Small intestine (tissue), 7 donors: Measurements from ENCODE around the gene YRDC. TPM values are rescaled to one million over a fixed set of nuclear protein-coding genes. Genes with fewer than 3 reads are reported as not detected.

ENCODE experiments used
- DNase-seq, 2 donors: peaks; one replicate each; pipeline versions ENCODE4 v3.0.0 to v3.0.0-alpha.2; 2013
- FAIRE-seq: peaks from 2 replicates; lab custom pipeline; 2012; peaks lifted over from hg19 to GRCh38; lab: Jason Lieb, UNC
- H3K27ac ChIP-seq, 3 donors: one replicate each; pipeline ENCODE4 v1.5.1; 2013; ENCODE audit warnings: low read length in 2 of 3, mild to moderate bottlenecking in 2 of 3, control low read depth in 1 of 3, inconsistent platforms in 1 of 3, low read depth in 1 of 3, moderate library complexity in 1 of 3
- H3K27me3 ChIP-seq, 3 donors: one replicate each; pipeline ENCODE4 v1.6.1; 2013; ENCODE audit warnings: low read length in 3 of 3, inconsistent platforms in 1 of 3; ENCODE audit not compliant: control insufficient read depth in 3 of 3, insufficient read depth in 3 of 3
- H3K36me3 ChIP-seq, 3 donors: one replicate each; pipeline ENCODE4 v1.6.1; 2013; ENCODE audit warnings: low read length in 3 of 3, inconsistent platforms in 1 of 3, low read depth in 1 of 3, mild to moderate bottlenecking in 1 of 3, moderate library complexity in 1 of 3; ENCODE audit not compliant: control insufficient read depth in 3 of 3, insufficient read depth in 2 of 3
- H3K4me1 ChIP-seq, 3 donors: one replicate each; pipeline ENCODE4 v1.6.1; 2013; ENCODE audit warnings: low read length in 2 of 3, inconsistent platforms in 1 of 3, low read depth in 1 of 3, mild to moderate bottlenecking in 1 of 3, moderate library complexity in 1 of 3; ENCODE audit not compliant: control insufficient read depth in 3 of 3, insufficient read depth in 2 of 3
- H3K4me3 ChIP-seq, 3 donors: one replicate each; pipeline ENCODE4 v1.5.1; 2013; ENCODE audit warnings: low read length in 3 of 3, control low read depth in 1 of 3, inconsistent platforms in 1 of 3, low read depth in 1 of 3, mild to moderate bottlenecking in 1 of 3, moderate library complexity in 1 of 3
- H3K9me3 ChIP-seq, 2 donors: one replicate each; pipeline ENCODE4 v1.6.1; 2013; ENCODE audit warnings: low read depth in 1 of 2, low read length in 1 of 2; ENCODE audit not compliant: control insufficient read depth in 2 of 2, insufficient read depth in 1 of 2
- WGBS, 3 donors: extraction: QIAGEN DNeasy Blood & Tissue Kit; methylation state at CpG; one replicate each; pipeline ENCODE4 v1.1.7; 2013; 5-methylcytosine and 5-hydroxymethylcytosine counted together
- polyA plus RNA-seq, 4 donors: library from polyadenylated mRNA; stranded (reverse) in 3 of 4; unstranded in 1 of 4; fragments of 200-250 nt in 3 of 4; fragments of 120-200 nt in 1 of 4; gene quantifications; one replicate each; pipeline versions ENCODE4 v1.2.1 to v1.2.3, GENCODE V29; 2013
- donor health status: healthy with polysubstance abuse.
- donor health status: control.
- donor health status: control.
- donor health status: Bipolar disorder and iron deficiency.
- donor health status: healthy.

The YRDC gene
- polyA plus RNA-seq, 4 donors, result 14.0 to 15.7 (median 14.4) TPM

GRCh38 chr1:37814252-37814651 is 6.2 kb upstream of the YRDC start:
- DNase-seq (no peak), FAIRE-seq (no peak)
- Histone ChIP-seq H3K4me1 (peaks cover 0 to 1% (median under 1%) of the 10 kb centered on the region in 3 donors), H3K27me3 (no peaks in the 10 kb centered on the region), H3K27ac (no peak overlapping the region), H3K9me3 (no peaks in the 10 kb centered on the region), H3K4me3 (no peak overlapping the region), H3K36me3 (peaks cover 8 to 42% (median 13%) of the 10 kb centered on the region in 3 donors)
- 93 to 99% (median 97%) methylated on average over 7 of the region's 7 CpGs for WGBS, 3 donors

DNA sequence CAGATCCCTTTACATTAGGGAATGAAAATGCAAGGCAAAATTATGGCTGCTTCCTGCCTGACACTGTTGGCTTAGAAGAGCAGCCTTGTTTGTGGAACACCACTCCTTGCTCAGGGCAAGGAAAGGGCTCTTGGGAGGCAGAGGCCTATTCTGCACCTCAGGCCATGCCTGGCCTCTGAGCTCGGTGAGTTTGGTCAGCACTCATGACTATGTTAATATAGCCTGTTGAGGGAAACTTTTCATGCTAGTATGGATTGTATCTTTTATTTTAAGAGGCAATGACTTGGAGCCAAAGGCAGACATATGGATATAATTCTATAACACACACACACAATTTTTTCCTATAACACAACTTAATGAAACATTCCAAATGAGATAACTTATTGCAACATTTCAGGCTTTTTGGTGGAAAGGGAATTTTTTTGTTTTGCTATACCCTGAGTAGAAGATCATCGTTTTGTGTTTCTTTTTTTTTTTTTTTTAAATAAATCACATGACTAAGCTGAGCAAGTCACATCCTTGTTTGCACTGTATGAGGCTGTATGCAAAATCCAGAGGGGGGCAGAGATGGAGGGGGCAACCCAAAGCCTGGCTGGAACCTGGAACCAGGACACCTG is 5.6 kb upstream of the YRDC start:
- peaks cover 0 to 7% (median 5%) of the 10 kb centered on the region in 3 donors for H3K4me1 ChIP-seq
- peaks cover 8 to 40% (median 8%) of the 10 kb centered on the region in 3 donors for H3K36me3 ChIP-seq
- DNase-seq, result no peak
- H3K9me3 ChIP-seq, result no peaks in the 10 kb centered on the region
- H3K27ac ChIP-seq, result no peak overlapping the region
- H3K27me3 ChIP-seq, result no peaks in the 10 kb centered on the region
- WGBS, 3 donors, result 85 to 90% (median 86%) methylated on average over 2 of the region's 2 CpGs
- no peak for FAIRE-seq
- no peak overlapping the region for H3K4me3 ChIP-seq

DNA sequence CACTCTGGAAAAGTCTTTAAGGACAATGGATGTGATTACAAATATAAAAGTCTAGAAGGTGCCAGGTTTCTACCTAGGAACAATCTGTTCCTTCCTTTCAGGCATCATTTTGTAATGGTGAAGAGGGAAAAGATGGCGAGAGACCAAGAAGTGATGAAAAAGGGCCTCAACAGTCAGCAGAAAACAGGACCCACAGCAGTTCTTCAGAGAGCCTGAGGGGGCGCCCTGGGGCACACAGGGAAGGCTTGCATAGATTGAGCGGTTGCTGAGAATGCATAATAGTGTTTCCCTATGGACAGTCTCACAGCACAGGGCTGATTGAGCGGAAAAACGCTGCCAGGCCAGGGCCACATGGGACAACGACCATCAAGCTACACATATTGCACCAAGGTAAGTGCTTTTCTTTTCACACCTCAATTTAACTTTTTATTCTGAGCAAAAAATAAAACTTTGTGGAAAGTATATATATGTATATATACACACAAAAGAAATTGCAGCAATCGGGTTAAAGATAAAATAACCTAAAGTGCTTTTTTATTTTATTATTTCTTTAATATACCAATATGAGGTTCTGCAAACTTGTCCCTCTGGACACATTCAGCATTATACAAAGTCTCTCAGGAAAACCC is 3.1 kb upstream of the YRDC start:
- FAIRE-seq, result no peak
- peak; percentile 79 to 83 for DNase-seq
- 26 to 36% (median 28%) methylated on average over 7 of the region's 7 CpGs for WGBS, 3 donors

DNA sequence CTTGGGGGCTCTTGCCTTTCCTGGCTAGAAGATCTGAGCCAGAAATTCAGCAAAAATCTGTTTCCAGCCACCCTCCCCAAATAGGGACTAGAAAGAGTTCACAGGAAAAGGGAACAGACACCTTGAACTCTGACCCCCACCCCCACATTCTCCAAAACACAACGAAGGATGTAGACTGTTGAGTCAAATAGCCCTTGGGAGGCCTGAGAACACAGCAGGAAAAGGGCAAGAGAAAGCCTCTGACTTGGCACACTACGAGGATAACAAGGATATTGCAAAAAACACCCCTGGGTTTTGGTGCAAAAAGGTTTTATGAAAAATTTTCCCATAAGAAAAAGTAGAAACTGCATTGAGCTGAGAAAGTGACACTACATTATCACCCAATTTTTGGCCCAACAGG is 1.9 kb upstream of the YRDC start:
- DNase-seq (no peak), FAIRE-seq (no peak)
- Histone ChIP-seq H3K9me3 (no peaks in the 10 kb centered on the region), H3K27ac (no peak overlapping the region), H3K27me3 (no peaks in the 10 kb centered on the region), H3K36me3 (peaks cover 6 to 40% (median 6%) of the 10 kb centered on the region in 3 donors), H3K4me1 (peaks cover 2 to 7% (median 5%) of the 10 kb centered on the region in 3 donors), H3K4me3 (no peak overlapping the region)
- WGBS, 3 donors, result 44 to 58% (median 54%) methylated on average over 2 of the region's 2 CpGs

More for the DNA sequence above, 3.1 kb upstream of the YRDC start:
- no peaks in the 10 kb centered on the region for H3K9me3 ChIP-seq
- no peak overlapping the region for H3K27ac ChIP-seq
- no peaks in the 10 kb centered on the region for H3K27me3 ChIP-seq
- peaks cover 2 to 7% (median 5%) of the 10 kb centered on the region in 3 donors for H3K4me1 ChIP-seq
- no peak overlapping the region for H3K4me3 ChIP-seq
- H3K36me3 ChIP-seq, result peaks cover 4 to 42% (median 5%) of the 10 kb centered on the region in 3 donors

DNA sequence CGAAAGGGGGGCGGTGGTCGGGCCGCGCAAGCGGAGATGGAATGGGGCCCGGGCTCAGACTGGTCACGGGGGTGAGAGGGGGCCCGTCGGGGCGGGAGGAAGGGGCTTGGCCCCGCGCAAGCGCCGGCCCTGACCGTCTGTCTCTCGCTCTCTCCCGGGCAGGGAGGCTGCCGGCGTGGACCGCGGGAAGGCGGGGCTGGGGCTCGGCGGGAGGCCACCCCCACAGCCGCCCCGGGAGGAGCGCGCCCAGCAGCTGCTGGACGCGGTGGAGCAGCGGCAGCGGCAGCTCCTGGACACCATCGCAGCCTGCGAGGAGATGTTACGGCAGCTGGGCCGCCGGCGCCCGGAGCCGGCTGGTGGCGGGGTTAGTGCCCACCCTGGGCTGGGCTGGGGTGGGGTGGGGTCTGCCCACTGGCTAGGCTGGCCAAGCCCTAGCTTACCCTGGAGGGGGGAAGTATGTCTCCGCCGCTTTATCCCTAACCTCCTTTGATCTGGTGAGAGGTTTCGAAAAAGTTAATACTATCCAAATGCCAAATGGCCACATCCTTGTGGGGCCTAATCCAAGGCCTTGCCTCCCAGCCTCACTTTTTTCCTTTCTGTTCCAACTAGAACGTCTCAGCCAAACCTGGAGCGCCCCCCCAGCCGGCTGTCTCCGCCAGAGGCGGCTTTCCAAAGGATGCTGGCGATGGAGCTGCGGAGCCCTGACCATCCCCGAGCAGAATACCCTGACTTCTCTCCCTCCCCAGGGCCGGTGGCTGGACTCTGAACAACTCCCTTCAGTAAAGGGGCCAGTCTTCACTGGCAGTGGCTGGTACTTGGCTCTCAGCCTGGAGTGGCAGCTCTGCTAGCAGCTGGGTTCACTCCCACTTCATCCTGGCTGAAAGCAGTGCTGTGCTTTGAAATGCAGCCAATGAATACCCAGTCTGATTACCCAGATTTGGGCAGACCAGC is 636 bp upstream of the YRDC start:
- H3K4me3 ChIP-seq, result peak overlapping the region; percentile 71 to 86 (median 76)
- no peak for FAIRE-seq
- H3K27ac ChIP-seq, result peak overlapping the region; percentile 71 to 98 (median 85)
- H3K27me3 ChIP-seq, result no peaks in the 10 kb centered on the region
- peaks cover 2 to 7% (median 5%) of the 10 kb centered on the region in 3 donors for H3K4me1 ChIP-seq
- peaks cover 11 to 41% (median 11%) of the 10 kb centered on the region in 3 donors for H3K36me3 ChIP-seq
- H3K9me3 ChIP-seq, result no peaks in the 10 kb centered on the region
- DNase-seq, result peak; percentile 66 to 85
- 2 to 7% (median 2%) methylated on average over 41 to 54 of the region's 54 CpGs for WGBS, 3 donors

- WGBS, 3 donors, result 6 to 12% (median 10%) methylated on average over 9 of the region's 9 CpGs
- no peak for FAIRE-seq
- peaks cover 15 to 43% (median 17%) of the 10 kb centered on the region in 3 donors for H3K36me3 ChIP-seq
- H3K9me3 ChIP-seq, result no peaks in the 10 kb centered on the region
- H3K27ac ChIP-seq, result peak overlapping the region; percentile 41 to 98 (median 71)
- no peaks in the 10 kb centered on the region for H3K27me3 ChIP-seq
- H3K4me1 ChIP-seq, result peaks cover 2 to 7% (median 5%) of the 10 kb centered on the region in 3 donors
- peak in 1 of 2 donors; percentile 6 for DNase-seq
- H3K4me3 ChIP-seq, result peak overlapping the region; percentile 71 to 86 (median 76)
Observed at GRCh38 chr1:37807220-37807554, 821 bp downstream of the YRDC start.

GRCh38 chr1:37802439-37802838 is 5.6 kb downstream of the YRDC start:
- FAIRE-seq, result no peak
- 87 to 100% (median 92%) methylated on average over 1 of the region's 1 CpG for WGBS, 3 donors
- no peak overlapping the region for H3K27ac ChIP-seq

More at GRCh38 chr1:37802439-37802838, 5.6 kb downstream of the YRDC start:
- Histone ChIP-seq H3K27me3 (no peaks in the 10 kb centered on the region), H3K36me3 (peaks cover 15 to 51% (median 17%) of the 10 kb centered on the region in 3 donors), H3K4me1 (peaks cover 0 to 2% (median 0%) of the 10 kb centered on the region in 3 donors), H3K9me3 (no peaks in the 10 kb centered on the region), H3K4me3 (no peak overlapping the region)
- DNase-seq, result no peak
